GM11168 (cell line): ENCODE measurements around the gene RBP5.

Experiments used
- in situ Hi-C: fragments of 300-500 bp; cut with MboI; formaldehyde crosslinking; loops from one replicate; pipeline ENCODE4 v1.12.0; 2022; ENCODE audit warnings: low sequenced_read_pairs; ENCODE audit not compliant: unreplicated experiment

RBP5 gene

DNA sequence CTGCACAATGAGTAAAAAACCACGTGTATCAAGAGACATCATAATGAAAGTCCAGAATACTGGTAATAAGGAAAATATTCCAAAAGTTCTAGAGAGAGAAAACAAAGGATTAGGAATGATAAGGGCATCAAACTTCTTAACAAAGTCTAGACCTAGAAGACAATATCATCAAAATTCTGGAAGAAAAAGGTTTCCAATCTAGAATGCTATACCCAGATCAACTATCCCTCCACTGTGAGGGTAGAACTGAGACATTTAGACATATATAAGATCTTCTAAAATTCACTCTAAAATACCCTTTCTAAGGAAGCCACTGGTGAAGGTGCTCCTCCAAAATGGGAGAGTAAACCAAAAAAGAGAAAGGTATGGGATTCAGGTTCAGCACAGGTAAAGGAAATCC is 22.6 kb downstream of the RBP5 start:
- in situ Hi-C loops = no loop called here

DNA sequence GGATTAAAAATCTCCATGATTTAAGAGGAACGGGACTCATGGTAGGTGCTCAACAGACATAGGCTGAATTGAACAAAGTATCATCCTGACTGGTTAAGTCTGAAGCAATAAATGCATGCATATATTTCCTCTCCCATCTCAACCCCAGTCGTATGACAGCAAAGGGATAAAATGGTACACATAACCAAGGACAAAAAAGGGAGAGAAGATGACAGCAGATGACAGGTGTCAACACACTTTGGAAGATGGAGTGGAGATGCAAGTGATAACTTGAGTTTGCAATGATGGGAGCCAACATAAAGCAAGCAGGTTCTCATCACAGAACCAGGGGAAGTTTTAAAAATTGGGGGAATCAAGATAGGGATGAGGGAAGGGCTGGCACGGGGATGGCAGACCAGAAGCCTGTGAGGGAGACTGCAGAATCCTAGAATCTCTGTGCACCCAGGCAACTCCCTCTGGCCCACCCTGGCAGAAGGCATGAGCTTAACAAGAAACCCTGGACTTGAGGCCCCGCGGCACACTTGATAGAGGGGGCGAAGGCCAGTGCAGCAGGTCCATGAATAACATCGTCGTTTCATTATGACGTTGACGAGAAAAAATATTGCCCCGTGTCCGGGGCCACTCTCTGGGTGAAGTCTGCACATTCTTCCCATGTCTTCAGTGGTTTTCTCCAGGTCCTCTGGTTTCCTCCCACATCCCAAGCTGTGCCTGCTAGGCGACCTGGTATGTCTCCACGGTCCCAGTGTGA is 24.7 kb downstream of the RBP5 start:
- in situ Hi-C loops = no loop called here

DNA sequence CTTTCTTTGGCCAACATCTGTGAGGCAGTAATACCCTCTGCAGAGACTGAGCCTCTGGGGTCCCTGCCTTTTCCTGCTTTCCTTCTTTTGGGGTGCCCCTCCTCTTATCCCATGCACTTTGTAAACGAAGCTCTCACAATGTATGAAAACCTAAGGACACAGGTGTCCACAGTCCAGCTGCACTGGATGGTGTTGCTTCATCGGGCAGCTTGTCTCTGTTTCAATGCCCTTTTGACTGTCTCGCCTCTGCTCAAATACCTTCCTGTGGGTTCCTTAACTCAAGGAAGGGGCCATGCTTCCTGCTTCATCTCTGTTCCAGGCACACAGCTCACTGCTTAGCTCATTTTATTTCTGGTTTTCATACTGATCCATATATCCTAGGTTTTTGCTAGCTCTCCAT is 26.1 kb downstream of the RBP5 start:
- in situ Hi-C loops = no loop called here

DNA sequence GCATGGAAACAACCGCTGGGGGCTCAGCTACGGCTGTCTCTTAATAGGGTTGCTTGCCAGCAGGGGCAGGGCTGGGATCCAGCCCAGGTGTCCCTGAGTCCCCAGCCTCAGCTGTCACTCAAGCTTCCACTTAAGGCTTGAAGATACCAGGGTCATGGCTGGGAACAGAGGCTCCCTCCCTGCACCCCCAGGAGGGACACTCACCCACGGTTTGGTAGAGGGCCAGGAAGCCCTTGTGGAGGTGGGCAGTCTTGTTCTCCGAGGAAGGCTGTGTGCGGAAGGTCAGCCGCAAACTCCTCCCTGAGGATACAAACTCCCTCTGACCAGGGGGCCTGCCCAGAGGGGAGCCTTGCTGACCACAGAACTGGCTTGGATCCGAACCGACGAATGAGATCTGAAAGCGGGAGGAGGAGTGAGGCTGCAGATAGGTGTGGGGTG is 27.0 kb downstream of the RBP5 start:
- in situ Hi-C loops = no loop called here

DNA sequence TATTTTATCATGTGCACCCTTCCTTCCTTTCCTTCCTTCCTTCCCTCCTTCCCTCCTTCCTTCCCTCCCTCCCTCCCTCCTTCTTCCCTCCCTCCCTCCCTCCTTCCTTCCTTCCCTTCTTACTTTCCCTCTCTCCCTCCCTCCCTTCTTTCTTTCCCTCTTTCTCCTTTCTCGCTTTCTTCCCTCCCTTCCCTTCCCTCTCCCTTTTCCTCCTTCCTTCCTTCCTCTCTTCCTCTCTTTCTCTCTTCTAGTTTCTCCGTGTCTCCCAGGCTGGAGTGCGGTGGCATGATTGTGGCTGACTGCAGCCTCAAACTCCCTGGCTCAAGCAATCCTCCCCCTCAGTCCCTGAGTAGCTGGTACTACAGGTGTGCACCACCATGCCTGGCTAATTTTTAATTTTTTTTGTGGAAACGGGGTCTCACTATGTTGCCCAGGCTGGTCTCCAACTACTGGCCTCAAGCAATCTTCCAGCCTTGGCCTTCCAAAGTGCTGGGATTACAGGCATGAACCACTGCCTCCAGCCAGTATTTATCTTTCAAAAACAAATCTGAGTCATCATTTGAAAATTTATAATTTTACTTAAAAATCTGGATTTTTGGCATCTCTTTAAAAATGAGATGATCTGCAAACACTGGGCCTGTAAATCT is 27.5 kb downstream of the RBP5 start:
- in situ Hi-C loops = no loop called here

DNA sequence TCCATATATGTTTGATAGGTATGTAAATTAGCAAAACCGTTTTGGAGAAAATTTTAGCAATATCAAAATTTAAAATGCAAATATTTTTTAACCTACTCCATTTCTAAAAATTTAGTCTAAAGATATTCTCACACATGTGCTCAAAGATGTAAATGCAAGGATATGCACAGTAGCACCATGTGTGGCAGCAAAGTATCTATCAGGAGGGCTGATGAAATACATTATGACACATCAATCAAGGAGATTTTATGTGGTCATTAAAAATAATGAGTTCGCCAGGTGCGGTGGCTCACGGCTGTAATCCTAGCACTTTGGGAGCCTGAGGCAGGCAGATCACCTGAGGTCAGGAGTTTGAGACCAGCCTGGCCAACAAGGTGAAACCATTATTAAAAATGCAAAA is 28.4 kb downstream of the RBP5 start:
- in situ Hi-C loops = no loop called here

DNA sequence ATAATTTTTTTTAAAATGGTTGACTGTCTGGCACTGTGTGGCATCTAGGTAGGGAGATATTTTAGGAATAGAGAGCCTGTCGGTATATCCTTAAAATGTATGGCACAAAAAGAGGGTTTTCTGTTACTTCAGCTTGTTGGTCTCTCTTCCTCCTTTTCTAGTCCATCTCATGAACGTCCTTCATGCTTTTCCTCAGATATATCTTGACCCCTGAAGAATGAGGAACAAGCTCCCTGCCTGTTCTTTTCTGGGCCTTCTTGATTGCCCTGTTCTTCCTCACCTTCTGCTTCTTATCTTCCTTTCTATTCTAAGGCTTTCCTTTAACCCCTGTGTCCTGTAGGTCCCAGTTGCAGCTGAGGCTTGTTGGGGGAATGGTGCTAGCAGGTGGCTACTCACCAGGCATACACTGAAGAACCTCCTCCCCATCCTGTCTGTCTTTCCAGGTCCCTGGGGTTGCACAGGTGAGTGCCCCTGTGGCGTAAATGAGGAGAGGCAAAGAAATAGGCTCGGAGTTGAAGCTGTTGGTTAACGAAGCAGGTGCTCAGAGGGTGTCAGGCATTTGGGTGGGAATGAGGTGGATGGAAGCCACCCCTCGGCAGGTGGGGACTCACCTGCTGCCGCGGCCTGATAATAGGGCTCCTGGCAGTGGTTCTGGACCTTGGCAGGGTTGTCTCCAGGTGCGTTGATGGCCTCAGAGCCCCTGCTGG is 29.2 kb downstream of the RBP5 start:
- in situ Hi-C loops = no loop called here

DNA sequence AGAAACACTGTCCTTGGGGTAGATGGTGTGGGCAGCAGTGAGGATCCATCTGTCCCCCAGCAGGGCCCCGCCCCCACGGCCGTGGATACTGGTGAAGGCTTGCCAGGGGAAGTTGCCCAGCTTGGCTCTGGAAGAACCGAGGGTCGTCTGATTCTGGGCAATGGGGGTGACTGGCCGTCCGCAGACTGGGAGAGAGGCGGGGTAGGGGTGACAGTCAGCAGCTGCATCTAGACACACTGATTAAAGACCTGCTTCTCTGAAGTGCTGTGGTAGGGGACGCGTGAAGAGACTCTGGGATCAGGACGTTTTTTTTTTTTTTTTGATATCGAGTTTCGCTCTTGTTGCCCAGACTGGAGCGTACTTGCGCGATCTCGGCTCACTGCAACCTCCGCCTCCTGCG is 31.7 kb downstream of the RBP5 start:
- in situ Hi-C loops = no loop called here

DNA sequence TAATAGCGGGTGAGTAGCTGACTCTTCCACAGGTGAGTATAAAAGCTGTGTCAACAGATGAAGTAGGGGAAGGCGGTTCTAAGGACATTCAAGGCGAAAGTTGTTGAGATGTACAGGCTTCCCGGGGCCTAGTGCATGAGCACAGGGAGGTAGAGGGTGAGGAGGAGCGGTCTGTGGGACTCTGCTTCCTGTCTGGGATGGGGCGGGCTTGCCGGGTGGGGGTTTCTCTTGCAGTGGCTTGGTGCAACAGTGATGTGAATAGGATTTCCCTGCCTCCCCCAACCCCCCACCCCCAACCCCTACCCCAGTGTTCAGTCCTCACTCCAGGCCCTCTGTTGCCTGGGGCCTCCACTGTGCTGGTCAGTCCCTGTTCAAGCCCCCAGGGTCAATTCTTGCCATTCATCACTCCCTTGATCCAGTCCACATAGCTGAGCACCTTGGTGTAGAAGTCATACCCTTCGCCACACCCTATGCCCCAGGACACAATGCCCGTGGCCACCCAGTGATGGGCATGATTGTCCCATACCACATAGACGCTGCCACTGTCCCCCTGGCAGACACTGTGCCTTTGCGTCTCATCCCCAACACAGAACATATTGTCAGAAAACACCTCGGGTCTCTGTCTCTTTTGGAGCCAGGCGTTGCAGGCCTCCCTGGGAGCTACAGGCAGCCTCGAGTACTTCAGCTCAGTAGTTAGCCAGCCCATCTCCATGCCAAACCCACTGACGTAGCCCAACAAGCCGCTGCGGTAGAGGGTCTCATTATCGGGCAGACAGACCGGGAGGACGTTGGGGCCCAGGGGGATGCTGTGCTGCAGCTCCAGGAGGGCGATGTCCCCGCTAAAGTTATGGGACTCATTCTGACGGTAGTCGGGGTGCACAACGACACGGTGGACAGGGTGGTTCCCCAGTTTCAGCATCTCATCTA is 32.4 kb downstream of the RBP5 start:
- in situ Hi-C loops = no loop called here

DNA sequence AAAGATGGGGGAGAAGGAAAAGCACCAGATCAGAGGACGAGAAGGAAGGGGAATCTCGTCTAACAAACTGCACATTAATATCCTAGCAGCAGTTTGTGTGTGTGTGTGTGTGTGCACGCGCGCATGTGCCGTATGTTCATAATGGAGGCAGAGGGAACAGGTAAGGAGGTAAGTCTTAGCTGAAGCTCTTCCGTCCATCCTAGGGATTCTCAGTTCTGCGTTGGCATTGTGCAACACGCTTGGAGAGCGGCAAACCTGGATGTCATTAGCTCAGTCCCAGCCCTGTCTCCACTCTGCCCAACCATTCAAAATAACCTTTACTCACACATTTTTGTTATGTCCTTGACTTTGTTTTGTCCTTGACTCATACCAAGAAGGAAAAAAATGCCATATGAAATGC is 34.8 kb downstream of the RBP5 start:
- in situ Hi-C loops = no loop called here

DNA sequence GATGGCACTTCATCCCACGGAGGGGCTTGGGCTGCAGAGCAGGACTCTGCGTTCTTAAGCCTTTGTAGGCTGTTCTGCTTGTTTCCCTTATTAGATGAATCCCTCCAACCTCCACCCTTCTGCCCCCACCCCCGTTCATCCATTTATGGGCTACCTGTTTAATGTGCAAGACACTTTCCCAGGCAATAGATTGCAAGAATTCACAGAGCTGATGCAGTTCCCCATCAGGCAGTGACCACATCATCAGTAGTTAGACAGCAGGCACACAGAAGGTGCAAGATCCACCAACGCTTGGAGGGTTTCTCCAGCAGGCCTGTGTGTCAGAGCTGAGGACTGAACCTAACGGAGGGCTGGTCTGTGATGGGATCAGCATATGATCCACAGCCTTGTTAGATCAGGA is 35.2 kb downstream of the RBP5 start:
- in situ Hi-C loops = no loop called here

DNA sequence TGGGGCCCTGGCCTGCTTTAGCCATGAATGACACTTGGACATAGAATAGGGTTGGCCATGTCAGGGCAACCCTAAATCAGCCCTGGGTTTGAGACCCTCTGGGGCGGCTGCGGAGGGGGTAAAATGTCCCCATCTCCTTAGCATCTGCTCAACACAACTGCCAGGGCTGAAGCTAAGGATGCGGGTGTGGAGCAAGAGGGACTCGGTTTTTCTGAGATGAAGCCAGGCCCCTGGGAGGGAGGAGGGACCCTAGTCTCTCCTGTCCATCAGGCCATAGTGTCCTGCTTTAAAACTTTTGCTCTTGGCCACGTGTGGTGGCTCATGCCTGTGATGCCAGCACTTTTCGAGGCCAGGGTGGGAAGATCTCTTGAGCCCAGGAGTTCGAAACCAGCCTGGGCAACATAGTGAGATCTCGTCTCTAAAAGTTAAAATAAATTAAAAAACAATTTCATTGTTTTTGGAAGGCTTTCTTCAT is 35.7 kb downstream of the RBP5 start:
- in situ Hi-C loops = no loop called here

DNA sequence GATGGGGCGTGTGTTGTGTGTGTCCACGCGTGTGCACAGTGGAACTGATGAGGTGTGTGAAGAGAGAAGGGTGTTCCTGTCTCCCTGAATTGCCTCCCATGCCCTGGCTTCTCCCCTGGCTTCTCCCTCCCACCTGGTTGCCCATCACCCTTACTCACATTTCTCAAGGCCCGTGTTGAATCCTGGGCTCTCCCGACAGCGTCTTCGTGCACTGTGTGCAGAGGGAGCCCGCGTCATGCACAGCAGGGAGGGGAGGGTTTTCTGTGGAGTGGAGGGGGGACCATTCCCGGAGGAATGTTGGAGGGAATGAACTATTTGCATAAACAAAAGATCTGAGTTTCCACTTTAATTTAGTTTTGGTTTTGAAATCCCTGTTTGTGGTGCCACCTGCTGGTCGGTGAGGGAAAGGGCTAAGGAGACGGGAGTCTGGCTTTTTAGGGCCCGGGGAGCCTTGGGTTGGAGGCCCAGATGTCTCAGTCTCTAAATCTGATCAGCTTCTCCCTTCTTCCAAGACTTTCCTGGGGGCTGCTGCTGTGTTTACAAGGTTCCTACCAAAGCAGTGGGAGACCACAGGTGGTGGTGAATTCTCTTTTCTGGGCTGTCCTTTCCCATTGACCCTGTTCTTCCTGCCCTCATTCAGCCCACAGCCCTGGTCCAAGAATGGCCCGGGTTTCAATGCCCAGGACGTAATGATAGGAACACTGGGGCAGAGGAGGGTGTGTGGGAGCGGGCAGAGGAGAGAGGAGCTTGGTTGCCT is 36.3 kb downstream of the RBP5 start, which contains the start of gene C1R:
C1R (minus strand) TSS at position 217 of the 757 bp plus-strand sequence; CDS start at position 160, 57 bp downstream.
- in situ Hi-C loops = no loop called here

DNA sequence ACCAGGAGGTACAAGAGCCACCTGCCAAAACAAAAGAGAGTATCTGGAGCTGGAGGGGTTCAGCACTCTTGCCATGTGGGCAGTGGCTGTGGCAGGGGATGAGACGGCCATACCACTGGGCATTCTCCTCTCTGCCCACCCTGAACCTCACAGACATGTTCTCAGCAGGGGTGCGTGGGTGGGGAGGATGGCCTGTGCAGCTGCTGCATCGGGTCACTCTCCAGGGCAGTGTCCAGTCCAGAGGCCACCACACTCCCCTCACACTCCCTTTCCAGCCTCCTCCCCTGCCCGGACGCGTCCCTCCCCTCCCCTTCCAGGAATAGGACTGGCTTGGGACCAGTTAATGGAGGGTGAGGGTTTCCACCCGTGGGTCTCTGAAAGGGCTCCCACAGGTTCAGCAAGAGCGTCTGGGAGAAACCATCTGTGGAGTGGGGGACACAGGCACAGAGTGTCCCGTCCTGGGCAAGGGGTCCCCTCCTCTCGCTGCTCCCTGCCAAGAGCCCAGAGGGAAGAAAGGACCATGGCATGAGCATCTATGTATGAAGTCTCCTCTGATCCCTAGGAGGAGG is 36.9 kb downstream of the RBP5 start:
- in situ Hi-C loops = no loop called here

DNA sequence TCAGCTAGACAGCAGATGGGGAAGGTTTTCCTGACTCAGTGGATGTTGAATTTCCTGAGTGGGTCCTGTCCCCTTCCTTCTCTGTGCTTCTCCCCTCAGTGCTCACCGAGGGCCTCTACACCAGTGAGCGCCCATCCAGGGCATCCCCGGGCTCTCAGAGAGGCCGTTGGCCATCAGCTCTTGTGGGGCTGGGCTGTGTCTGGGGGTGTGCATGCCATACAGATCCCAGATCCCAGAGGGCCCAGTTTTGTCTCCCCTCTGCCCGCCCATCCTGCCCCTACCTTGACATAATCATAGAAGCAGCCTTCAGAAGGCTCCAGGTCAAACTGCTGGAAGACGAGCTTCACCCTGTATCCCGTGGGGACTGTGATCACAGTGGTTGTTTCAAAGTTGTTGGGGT is 37.5 kb downstream of the RBP5 start:
- in situ Hi-C loops = no loop called here

DNA sequence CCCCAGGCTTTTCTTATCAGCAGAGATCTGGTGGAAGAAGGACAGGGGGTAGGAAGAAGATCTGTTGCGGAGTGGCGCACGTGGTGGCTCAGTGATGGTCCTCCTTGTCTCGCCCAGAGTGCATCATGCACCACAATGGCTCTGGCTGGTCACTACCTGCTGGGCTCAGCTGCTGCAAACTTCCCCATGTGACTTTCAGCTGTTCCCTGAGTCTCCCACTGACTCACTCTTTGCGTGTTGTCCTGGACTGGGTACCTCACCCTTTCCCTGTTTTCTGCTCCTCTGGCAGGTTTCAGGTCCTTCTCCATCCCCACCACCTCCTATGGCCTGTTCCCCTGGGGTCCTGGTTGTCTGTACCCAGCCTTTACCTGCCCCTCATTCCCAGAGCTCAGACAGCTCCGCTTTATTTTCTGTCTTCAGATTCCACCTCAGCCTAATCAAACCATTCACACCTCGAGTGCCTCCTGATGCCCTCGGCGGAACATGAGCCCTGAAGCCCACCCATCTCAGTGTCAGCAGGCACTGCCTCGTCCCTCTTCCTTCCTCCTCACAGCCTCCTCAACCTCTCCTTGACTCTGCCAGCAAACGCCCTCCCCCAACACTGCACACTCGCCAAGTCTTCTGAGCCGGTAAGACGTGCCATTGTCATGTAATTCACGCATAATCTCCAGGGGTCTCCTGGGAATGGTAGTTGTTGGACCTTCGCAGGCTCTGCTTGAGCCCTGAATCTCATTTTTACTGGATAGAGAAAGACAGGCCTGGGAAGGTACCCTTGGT is 38.3 kb downstream of the RBP5 start:
- in situ Hi-C loops = no loop called here

DNA sequence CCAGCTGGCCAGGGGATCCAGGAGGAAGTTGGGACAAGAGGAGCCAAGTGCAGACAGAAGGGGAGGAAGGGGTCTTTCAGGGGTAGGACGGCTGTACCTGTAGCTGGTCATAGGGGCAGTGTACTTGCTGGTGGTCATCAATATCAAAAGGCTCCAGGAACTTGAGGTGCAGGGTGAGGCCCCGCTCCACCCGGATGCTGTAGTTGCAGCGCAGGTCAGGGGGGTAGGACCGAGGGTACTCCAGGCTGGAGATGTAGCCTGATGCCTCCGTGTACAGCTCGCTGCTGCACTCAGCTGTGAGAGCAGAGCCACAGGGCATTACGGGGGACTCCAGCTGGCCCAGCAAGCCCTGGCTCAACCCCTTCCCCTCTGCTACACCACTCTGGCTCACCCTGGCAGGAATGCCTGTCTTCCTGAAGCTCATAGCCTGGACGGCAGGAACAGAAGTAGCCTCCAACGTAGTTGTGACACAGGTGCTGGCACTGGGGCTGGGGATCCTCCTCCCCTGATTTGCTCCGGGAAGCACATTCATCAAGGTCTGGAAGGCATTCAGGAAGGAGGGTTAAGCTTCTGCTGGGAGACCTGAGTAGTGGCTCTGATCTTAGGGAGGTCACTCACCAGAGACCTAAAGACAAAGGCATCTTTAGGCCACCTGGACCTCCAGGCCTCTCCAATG is 39.4 kb downstream of the RBP5 start:
- in situ Hi-C loops = no loop called here

DNA sequence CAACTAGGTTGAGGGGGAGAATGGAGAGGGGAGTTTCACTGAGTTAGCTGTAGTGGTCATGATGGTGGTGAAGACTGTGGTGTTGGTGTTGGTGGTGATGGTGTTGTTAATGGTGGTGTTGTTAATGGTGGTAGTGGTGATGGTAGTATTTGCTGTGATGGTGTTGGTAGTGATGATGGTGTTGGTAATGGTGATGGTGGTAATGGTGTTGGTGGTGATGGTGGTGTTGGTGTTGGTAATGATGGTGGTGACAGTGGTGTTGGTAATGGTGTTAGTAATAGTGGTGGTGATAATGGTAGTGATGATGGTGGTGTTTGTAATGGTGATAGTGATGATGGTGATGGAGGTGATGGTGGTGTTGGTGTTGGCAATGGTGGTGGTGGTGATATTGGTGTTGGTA is 45.6 kb downstream of the RBP5 start:
- in situ Hi-C loops = no loop called here
